ENCODE data around the gene CCND2.

CCND2 gene

GRCh38 chr12:4277857-4278256 is 4.3 kb downstream of the CCND2 start:
- no peak for DNase-seq

GRCh38 chr12:4278329-4279197 is 5.0 kb downstream of the CCND2 start:
- no peak for DNase-seq

GRCh38 chr12:4279198-4279690 is 5.7 kb downstream of the CCND2 start:
- DNase-seq, result no peak

GRCh38 chr12:4280351-4281163 is 7.0 kb downstream of the CCND2 start:
- DNase-seq, result no peak

- no peak for DNase-seq
Observed at GRCh38 chr12:4281173-4281654, 7.7 kb downstream of the CCND2 start.

- no peak for DNase-seq
Observed at GRCh38 chr12:4282103-4282891, 8.7 kb downstream of the CCND2 start.

- DNase-seq, result no peak
Observed at GRCh38 chr12:4282892-4283511, 9.4 kb downstream of the CCND2 start.

GRCh38 chr12:4283512-4284255 is 10.1 kb downstream of the CCND2 start:
- no peak for DNase-seq

GRCh38 chr12:4284306-4284705 is 10.7 kb downstream of the CCND2 start:
- DNase-seq, result no peak

GRCh38 chr12:4285070-4285469 is 11.5 kb downstream of the CCND2 start:
- DNase-seq, result no peak

GRCh38 chr12:4286228-4286627 is 12.7 kb downstream of the CCND2 start:
- no peak for DNase-seq

- DNase-seq, result no peak
Observed at GRCh38 chr12:4286771-4287317, 13.3 kb downstream of the CCND2 start.

- no peak for DNase-seq
Observed at GRCh38 chr12:4287325-4288211, 14.0 kb downstream of the CCND2 start.

GRCh38 chr12:4288296-4289131 is 15.0 kb downstream of the CCND2 start:
- DNase-seq, result no peak

GRCh38 chr12:4289231-4289878 is 15.8 kb downstream of the CCND2 start:
- DNase-seq, result no peak

GRCh38 chr12:4289998-4290790 is 16.6 kb downstream of the CCND2 start:
- peak; percentile 0 for DNase-seq

GRCh38 chr12:4292341-4293073 is 18.9 kb downstream of the CCND2 start:
- no peak for DNase-seq
